Measurements from ENCODE around the gene GRID1.

Gene GRID1

DNA sequence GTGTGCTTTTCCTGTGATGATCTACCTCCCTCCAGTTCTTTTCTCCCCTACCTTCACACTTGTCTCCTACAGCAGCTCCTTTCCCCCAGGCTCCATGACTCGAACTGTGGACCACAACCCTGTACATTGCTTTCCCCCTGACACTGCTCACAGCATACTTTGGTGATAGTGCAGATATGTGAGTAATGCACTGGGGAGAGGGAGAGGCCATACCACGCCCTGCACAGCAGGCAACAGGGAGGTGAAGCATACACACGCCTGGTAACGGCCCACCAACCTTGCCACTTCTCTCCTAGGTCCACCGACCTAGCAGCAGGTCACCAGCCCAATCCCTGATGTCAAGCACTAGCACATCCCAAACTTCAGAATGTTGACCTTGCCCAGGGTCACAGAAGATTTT, 238.2 kb downstream of the GRID1 start:
- no peaks in the 10 kb centered on the region for H3K9me3 ChIP-seq (ENCODE audit: low read length)
- no peak overlapping the region for H3K4me3 ChIP-seq (ENCODE audit: low read depth, low read length, poor library complexity, severe bottlenecking)
- H3K36me3 ChIP-seq (ENCODE audit: insufficient read depth, low read length) = no peaks in the 10 kb centered on the region
- H3K9ac ChIP-seq (ENCODE audit: low read length) = no peak overlapping the region
- no peaks in the 10 kb centered on the region for H3K79me2 ChIP-seq (ENCODE audit: insufficient read depth, low read length)
- no peak overlapping the region for H3K27ac ChIP-seq (ENCODE audit: low read depth, low read length, poor library complexity, severe bottlenecking)
- no peak overlapping the region for H2AFZ ChIP-seq (ENCODE audit: low read length)
- H4K20me1 ChIP-seq (ENCODE audit: insufficient read depth, low read length) = no peaks in the 10 kb centered on the region
- H3F3A ChIP-seq (ENCODE audit: insufficient read depth, low read length) = no peaks in the 10 kb centered on the region
- no peaks in the 10 kb centered on the region for H3K9me2 ChIP-seq (ENCODE audit: low read depth, low read length)
- H3K27me3 ChIP-seq (ENCODE audit: insufficient read depth, low read length) = no peaks in the 10 kb centered on the region
- H3K4me1 ChIP-seq (ENCODE audit: insufficient read depth, low read length, severe bottlenecking) = no peaks in the 10 kb centered on the region
- no peak for TF ChIP-seq EZH2 (IDR thresholded peaks at IDR 0.05; ENCODE audit: borderline replicate concordance, low read length)
- no peak overlapping the region for H3K4me2 ChIP-seq (ENCODE audit: low read length)

DNA sequence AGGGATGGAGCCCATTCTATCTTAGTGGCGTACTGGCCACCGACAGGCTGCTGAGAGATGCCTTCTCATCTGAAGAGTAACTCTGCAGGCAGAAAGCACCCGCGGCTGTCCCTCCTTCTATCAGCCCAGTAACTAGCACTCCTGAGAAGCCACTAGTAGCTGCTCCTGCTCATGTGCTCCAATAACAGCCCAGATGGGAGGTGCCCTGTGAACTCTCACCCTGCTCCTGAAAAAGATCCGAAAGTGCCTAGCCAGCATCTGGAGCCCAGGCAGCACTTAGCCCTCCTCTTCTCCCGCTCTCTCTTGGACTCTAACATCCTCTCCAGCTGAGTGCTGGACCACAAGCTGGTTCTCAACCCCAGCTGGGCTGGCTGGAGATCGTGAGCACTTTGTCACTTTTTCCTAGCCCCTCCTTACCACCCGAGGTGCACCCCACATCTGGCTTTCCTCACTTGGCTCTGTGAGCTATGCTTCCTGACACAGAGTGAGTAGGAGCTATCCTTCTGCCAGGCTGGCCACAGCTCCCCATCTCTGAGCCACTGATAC, 239.2 kb downstream of the GRID1 start:
- TF ChIP-seq, protein P1, sequence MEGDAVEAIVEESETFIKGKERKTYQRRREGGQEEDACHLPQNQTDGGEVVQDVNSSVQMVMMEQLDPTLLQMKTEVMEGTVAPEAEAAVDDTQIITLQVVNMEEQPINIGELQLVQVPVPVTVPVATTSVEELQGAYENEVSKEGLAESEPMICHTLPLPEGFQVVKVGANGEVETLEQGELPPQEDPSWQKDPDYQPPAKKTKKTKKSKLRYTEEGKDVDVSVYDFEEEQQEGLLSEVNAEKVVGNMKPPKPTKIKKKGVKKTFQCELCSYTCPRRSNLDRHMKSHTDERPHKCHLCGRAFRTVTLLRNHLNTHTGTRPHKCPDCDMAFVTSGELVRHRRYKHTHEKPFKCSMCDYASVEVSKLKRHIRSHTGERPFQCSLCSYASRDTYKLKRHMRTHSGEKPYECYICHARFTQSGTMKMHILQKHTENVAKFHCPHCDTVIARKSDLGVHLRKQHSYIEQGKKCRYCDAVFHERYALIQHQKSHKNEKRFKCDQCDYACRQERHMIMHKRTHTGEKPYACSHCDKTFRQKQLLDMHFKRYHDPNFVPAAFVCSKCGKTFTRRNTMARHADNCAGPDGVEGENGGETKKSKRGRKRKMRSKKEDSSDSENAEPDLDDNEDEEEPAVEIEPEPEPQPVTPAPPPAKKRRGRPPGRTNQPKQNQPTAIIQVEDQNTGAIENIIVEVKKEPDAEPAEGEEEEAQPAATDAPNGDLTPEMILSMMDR (IDR thresholded peaks at IDR 0.05; ENCODE audit: low read length) = no peak
- TF ChIP-seq EZH2 (IDR thresholded peaks at IDR 0.05; ENCODE audit: borderline replicate concordance, low read length) = no peak
- H3K9me2 ChIP-seq (ENCODE audit: low read depth, low read length) = no peaks in the 10 kb centered on the region
- H3K9me3 ChIP-seq (ENCODE audit: low read length) = no peaks in the 10 kb centered on the region
- H3K27ac ChIP-seq (ENCODE audit: low read depth, low read length, poor library complexity, severe bottlenecking) = no peak overlapping the region
- no peak overlapping the region for H3K4me3 ChIP-seq (ENCODE audit: low read depth, low read length, poor library complexity, severe bottlenecking)
- no peaks in the 10 kb centered on the region for H3K27me3 ChIP-seq (ENCODE audit: insufficient read depth, low read length)
- no peak overlapping the region for H2AFZ ChIP-seq (ENCODE audit: low read length)
- no peaks in the 10 kb centered on the region for H3F3A ChIP-seq (ENCODE audit: insufficient read depth, low read length)
- no peak overlapping the region for H3K4me2 ChIP-seq (ENCODE audit: low read length)
- no peaks in the 10 kb centered on the region for H3K79me2 ChIP-seq (ENCODE audit: insufficient read depth, low read length)
- H3K36me3 ChIP-seq (ENCODE audit: insufficient read depth, low read length) = no peaks in the 10 kb centered on the region
- H3K9ac ChIP-seq (ENCODE audit: low read length) = no peak overlapping the region
- no peaks in the 10 kb centered on the region for H4K20me1 ChIP-seq (ENCODE audit: insufficient read depth, low read length)
- no peaks in the 10 kb centered on the region for H3K4me1 ChIP-seq (ENCODE audit: insufficient read depth, low read length, severe bottlenecking)

DNA sequence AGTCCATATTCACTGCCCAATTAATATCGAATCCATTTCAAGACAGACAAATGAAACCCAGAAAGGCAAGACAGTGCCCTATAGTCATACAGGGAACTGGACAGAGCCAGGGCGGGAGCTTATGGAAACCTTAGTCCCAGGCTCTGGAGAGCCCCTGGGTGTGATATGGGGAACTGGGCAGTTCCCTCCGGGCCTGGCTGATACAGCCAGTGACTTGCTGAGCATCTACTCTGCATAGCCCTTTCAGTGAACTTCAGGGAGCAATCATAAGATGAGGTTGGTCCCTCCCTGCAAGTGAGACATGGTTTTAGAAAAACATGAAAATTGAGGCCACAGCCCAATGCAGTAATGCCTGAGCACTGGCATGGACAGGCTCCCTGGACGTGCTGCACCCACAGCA, 241.9 kb downstream of the GRID1 start:
- no peaks in the 10 kb centered on the region for H3K4me1 ChIP-seq (ENCODE audit: insufficient read depth, low read length, severe bottlenecking)

More for the DNA sequence above, 241.9 kb downstream of the GRID1 start:
- Histone ChIP-seq H3K4me2 (ENCODE audit: low read length) (no peak overlapping the region), H3F3A (ENCODE audit: insufficient read depth, low read length) (no peaks in the 10 kb centered on the region), H3K27ac (ENCODE audit: low read depth, low read length, poor library complexity, severe bottlenecking) (no peak overlapping the region), H3K9ac (ENCODE audit: low read length) (no peak overlapping the region), H3K27me3 (ENCODE audit: insufficient read depth, low read length) (no peaks in the 10 kb centered on the region), H3K9me2 (ENCODE audit: low read depth, low read length) (no peaks in the 10 kb centered on the region), H3K4me3 (ENCODE audit: low read depth, low read length, poor library complexity, severe bottlenecking) (no peak overlapping the region), H2AFZ (ENCODE audit: low read length) (no peak overlapping the region), H3K36me3 (ENCODE audit: insufficient read depth, low read length) (no peaks in the 10 kb centered on the region), H3K9me3 (ENCODE audit: low read length) (no peaks in the 10 kb centered on the region), H3K79me2 (ENCODE audit: insufficient read depth, low read length) (no peaks in the 10 kb centered on the region), H4K20me1 (ENCODE audit: insufficient read depth, low read length) (no peaks in the 10 kb centered on the region)
- no peak for TF ChIP-seq EZH2 (IDR thresholded peaks at IDR 0.05; ENCODE audit: borderline replicate concordance, low read length)
- TF ChIP-seq, protein P1 (IDR thresholded peaks at IDR 0.05; ENCODE audit: low read length) = no peak
